Hepatocyte (in vitro differentiated cells): ENCODE measurements around the gene DIDO1. TPM values are rescaled to one million over a fixed set of nuclear protein-coding genes. Genes with fewer than 3 reads are reported as not detected.

Source experiments
- DNase-seq: peaks from one replicate; pipeline ENCODE4 v3.0.0-alpha.2; 2016; ENCODE audit warnings: low spot score
- H2AFZ ChIP-seq: fragments of 200-600 bp; sonication (generic); 2 replicates; pipeline ENCODE4 v1.6.0; 2016; ENCODE audit warnings: antibody characterized with exemption, mild to moderate bottlenecking
- H3K27ac ChIP-seq: fragments of 200-600 bp; sonication (generic); 2 replicates; pipeline ENCODE4 v1.5.1; 2016; ENCODE audit warnings: mild to moderate bottlenecking
- H3K27me3 ChIP-seq: fragments of 200-600 bp; sonication (generic); 2 replicates; pipeline ENCODE4 v1.6.1; 2016
- H3K36me3 ChIP-seq: fragments of 200-600 bp; sonication (generic); replicated peaks from 2 replicates; pipeline ENCODE4 v1.5.1; 2016; ENCODE audit warnings: low read depth; ENCODE audit not compliant: insufficient read depth
- H3K4me1 ChIP-seq: fragments of 200-600 bp; sonication (generic); 2 replicates; pipeline ENCODE4 v1.5.1; 2016; ENCODE audit warnings: mild to moderate bottlenecking, moderate library complexity; ENCODE audit not compliant: insufficient read depth
- H3K4me2 ChIP-seq: fragments of 200-600 bp; sonication (generic); 2 replicates; pipeline ENCODE4 v1.6.0; 2016
- H3K4me3 ChIP-seq: fragments of 200-600 bp; sonication (generic); 2 replicates; pipeline ENCODE4 v1.5.1; 2016; ENCODE audit warnings: mild to moderate bottlenecking
- H3K79me2 ChIP-seq: fragments of 200-600 bp; sonication (generic); 2 replicates; pipeline ENCODE4 v1.6.0; 2017; ENCODE audit warnings: mild to moderate bottlenecking
- H3K9me2 ChIP-seq: fragments of 200-600 bp; sonication (generic); replicated peaks from 2 replicates; pipeline ENCODE4 v1.6.0; 2017; ENCODE audit warnings: mild to moderate bottlenecking; ENCODE audit not compliant: insufficient read depth
- H3K9me3 ChIP-seq: fragments of 200-600 bp; sonication (generic); 2 replicates; pipeline ENCODE4 v1.5.1; 2016; ENCODE audit warnings: low read depth, mild to moderate bottlenecking
- H4K20me1 ChIP-seq: fragments of 200-600 bp; sonication (generic); 2 replicates; pipeline ENCODE4 v1.6.0; 2016; ENCODE audit warnings: mild to moderate bottlenecking; ENCODE audit not compliant: insufficient read depth, poor library complexity, severe bottlenecking
- EZH2 ChIP-seq: fragments of 200-600 bp; sonication (generic); IDR thresholded peaks from 2 replicates; pipeline ENCODE4 v1.6.1; 2016; ENCODE audit warnings: antibody characterized with exemption, mild to moderate bottlenecking, borderline replicate concordance
- EZH2phosphoT487 ChIP-seq: fragments of 200-600 bp; sonication (generic); IDR thresholded peaks from one replicate; pipeline ENCODE4 v1.6.1; 2018; ENCODE audit warnings: antibody characterized with exemption, mild to moderate bottlenecking, low read depth, moderate library complexity; ENCODE audit not compliant: unreplicated experiment, severe bottlenecking
- WGBS: methylation state at CpG from one replicate; pipeline ENCODE4 v1.1.6; 2016; ENCODE audit warnings: low lambda C conversion rate; ENCODE audit errors: missing lambda C conversion rate; 5-methylcytosine and 5-hydroxymethylcytosine counted together
- polyA plus RNA-seq: library from polyadenylated mRNA; unstranded; fragments of >200 nt; fragmentation: Nextera tagmentation; extraction: Ambion mirVana; gene quantifications from 2 replicates; pipeline ENCODE4 v1.2.1, GENCODE V29; 2016
- total RNA-seq: library from RNA; depleted of rRNA; stranded (reverse); fragments of >200 nt; gene quantifications from 2 replicates; pipeline ENCODE4 v1.2.3, GENCODE V29; 2014
- TF ChIP-seq, protein P1 (sequence below): fragments of 200-600 bp; sonication (generic); IDR thresholded peaks from 2 replicates; pipeline ENCODE4 v1.5.1; 2016; ENCODE audit warnings: antibody characterized with exemption, mild to moderate bottlenecking; ENCODE audit not compliant: poor library complexity

The DIDO1 gene
- total and polyA plus RNA-seq, 2 experiments from 2014 or later = 26.5 to 31.6 TPM

DNA sequence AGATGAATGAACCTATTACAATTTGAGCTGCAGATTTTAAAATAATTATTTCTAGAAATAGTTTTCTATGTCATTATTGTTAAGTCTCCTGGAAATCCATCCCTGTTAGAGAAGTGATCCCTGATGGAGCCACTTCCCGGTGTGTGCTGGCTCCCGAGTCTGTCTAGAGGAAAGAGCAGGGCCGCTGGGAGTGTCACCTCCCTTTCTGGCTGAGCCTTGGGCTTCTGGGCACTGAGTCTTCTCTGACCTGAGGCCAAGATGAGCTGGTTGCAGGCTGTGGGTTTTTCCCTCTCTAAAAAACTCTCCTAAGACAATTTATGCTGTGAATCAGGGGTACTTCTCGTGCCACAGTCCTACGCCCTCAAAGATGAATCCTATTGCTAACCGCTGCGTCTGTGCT is 35.9 kb downstream of the DIDO1 start:
- Histone ChIP-seq H3K79me2 (no peaks in the 10 kb centered on the region), H3K27ac (no peak overlapping the region), H3K4me3 (no peak overlapping the region), H3K4me2 (no peak overlapping the region), H3K9me2 (no peaks in the 10 kb centered on the region), H2AFZ (no peak overlapping the region), H3K27me3 (no peaks in the 10 kb centered on the region), H3K9me3 (no peaks in the 10 kb centered on the region), H3K36me3 (peaks cover 8% of the 10 kb centered on the region), H3K4me1 (no peaks in the 10 kb centered on the region), H4K20me1 (no peaks in the 10 kb centered on the region)
- DNase-seq = no peak
- TF ChIP-seq EZH2phosphoT487 = no peak
- TF ChIP-seq EZH2 = no peak
- TF ChIP-seq, protein P1, sequence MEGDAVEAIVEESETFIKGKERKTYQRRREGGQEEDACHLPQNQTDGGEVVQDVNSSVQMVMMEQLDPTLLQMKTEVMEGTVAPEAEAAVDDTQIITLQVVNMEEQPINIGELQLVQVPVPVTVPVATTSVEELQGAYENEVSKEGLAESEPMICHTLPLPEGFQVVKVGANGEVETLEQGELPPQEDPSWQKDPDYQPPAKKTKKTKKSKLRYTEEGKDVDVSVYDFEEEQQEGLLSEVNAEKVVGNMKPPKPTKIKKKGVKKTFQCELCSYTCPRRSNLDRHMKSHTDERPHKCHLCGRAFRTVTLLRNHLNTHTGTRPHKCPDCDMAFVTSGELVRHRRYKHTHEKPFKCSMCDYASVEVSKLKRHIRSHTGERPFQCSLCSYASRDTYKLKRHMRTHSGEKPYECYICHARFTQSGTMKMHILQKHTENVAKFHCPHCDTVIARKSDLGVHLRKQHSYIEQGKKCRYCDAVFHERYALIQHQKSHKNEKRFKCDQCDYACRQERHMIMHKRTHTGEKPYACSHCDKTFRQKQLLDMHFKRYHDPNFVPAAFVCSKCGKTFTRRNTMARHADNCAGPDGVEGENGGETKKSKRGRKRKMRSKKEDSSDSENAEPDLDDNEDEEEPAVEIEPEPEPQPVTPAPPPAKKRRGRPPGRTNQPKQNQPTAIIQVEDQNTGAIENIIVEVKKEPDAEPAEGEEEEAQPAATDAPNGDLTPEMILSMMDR = no peak
- WGBS = 95% methylated on average over 7 of the region's 7 CpGs

DNA sequence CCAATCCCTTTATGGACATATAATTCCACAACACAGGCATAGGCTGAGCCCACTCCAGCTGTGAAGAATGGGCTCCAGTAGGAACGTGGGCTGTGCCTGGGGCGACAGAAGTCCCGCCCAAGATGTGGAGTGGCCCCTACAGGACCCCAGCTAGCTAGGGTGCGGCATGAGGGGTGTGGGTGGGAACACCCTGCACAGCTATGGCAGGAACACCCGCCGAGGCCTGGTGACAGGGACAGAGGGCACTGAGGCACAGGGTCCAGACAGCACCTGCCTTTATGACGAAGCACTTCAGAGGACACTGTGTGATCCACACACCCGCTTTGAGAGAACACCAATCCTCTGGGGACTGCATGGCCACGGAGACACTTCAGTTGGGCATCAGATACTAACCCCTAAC is 36.4 kb downstream of the DIDO1 start:
- Histone ChIP-seq H3K27me3 (no peaks in the 10 kb centered on the region), H3K9me3 (no peaks in the 10 kb centered on the region), H4K20me1 (no peaks in the 10 kb centered on the region), H2AFZ (no peak overlapping the region), H3K9me2 (no peaks in the 10 kb centered on the region), H3K27ac (no peak overlapping the region), H3K4me2 (no peak overlapping the region), H3K4me1 (no peaks in the 10 kb centered on the region), H3K4me3 (no peak overlapping the region), H3K79me2 (no peaks in the 10 kb centered on the region), H3K36me3 (peaks cover 8% of the 10 kb centered on the region)
- no peak for DNase-seq
- WGBS = 95% methylated on average over 9 of the region's 9 CpGs
- no peak for TF ChIP-seq EZH2phosphoT487
- TF ChIP-seq EZH2 = no peak
- TF ChIP-seq, protein P1 = no peak

DNA sequence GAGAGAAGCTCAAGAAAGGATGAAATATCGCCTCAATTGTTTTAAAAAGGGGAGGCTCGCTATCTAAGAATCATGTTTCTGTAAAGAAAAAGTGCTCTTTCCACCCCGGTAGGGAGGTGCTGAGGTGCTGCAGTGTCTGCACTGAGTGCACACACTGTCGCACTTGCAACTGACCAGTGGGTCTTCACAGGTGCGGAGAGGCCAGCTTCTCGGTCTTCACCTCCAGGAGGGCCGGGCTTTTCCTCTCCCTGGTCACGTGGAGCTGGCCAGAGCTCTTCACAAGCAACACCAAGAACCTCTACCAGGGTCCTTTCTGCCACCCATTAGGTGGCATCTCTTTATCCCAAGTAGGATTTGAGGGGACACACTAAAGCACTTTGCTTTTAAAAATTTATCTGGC is 36.9 kb downstream of the DIDO1 start:
- Histone ChIP-seq H3K79me2 (no peaks in the 10 kb centered on the region), H3K27me3 (no peaks in the 10 kb centered on the region), H2AFZ (no peak overlapping the region), H3K36me3 (peaks cover 8% of the 10 kb centered on the region), H3K4me3 (no peak overlapping the region), H3K9me2 (no peaks in the 10 kb centered on the region), H4K20me1 (no peaks in the 10 kb centered on the region), H3K9me3 (no peaks in the 10 kb centered on the region), H3K4me2 (no peak overlapping the region), H3K4me1 (no peaks in the 10 kb centered on the region), H3K27ac (no peak overlapping the region)
- TF ChIP-seq, protein P1 = no peak
- TF ChIP-seq EZH2 (no peak), EZH2phosphoT487 (no peak)
- DNase-seq = no peak
- 96% methylated on average over 8 of the region's 8 CpGs for WGBS

DNA sequence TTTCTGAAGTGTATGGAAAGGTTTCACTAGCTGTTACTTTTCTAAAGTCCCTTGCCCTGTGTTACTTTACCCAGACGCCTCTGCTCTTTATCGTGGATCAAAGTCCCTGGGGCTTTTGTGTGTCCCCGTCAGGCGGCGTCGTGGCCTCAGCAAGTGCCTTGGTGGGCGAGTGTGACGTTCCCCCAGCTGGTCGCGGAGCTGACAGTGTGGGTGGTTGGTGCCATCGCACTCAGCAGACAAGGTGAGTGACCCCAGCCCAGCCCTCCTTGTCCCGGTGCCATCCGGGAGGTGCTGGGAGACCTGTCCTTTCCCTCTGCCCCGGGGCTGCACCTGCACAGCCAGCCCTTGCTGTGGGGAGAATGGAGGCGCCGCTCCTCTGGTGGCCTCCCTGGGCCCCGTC is 37.4 kb downstream of the DIDO1 start:
- Histone ChIP-seq H3K36me3 (peaks cover 8% of the 10 kb centered on the region), H4K20me1 (no peaks in the 10 kb centered on the region), H3K4me2 (no peak overlapping the region), H3K9me3 (no peaks in the 10 kb centered on the region), H3K27me3 (no peaks in the 10 kb centered on the region), H2AFZ (no peak overlapping the region), H3K79me2 (no peaks in the 10 kb centered on the region), H3K27ac (no peak overlapping the region), H3K4me3 (no peak overlapping the region), H3K4me1 (no peaks in the 10 kb centered on the region), H3K9me2 (no peaks in the 10 kb centered on the region)
- DNase-seq = no peak
- 96% methylated on average over 16 of the region's 17 CpGs for WGBS
- TF ChIP-seq EZH2 = no peak
